Thyroid gland (tissue), 4 donors: Measurements from ENCODE around the gene RAP1GAP2.

Source experiments
- CTCF ChIP-seq, 6 experiments: fragments of 200-600 bp in 3 of 6; fragments of 450-650 bp in 3 of 6; sonication (generic) in 3 of 6; IDR thresholded peaks; one replicate each; pipeline ENCODE4 v1.5.1; 2016 to 2019; ENCODE audit warnings: antibody characterized with exemption in 6 of 6, mild to moderate bottlenecking in 2 of 6, inconsistent platforms in 1 of 6, moderate library complexity in 1 of 6
- POLR2A ChIP-seq, 2 donors: fragments of 450-650 bp; IDR thresholded peaks; one replicate each; pipeline ENCODE4 v1.6.1; 2017; ENCODE audit warnings: antibody characterized with exemption in 2 of 2, mild to moderate bottlenecking in 2 of 2, moderate library complexity in 1 of 2

- TF ChIP-seq CTCF (IDR thresholded peaks at IDR 0.05) = no peak
- TF ChIP-seq POLR2A (IDR thresholded peaks at IDR 0.05) = no peak
Observed at GRCh38 chr17:2954898-2955445, 158.7 kb downstream of the RAP1GAP2 start.
